Measurements from ENCODE around the gene GSG1.
"Not testable (repeated sequence)": the region's sequence is repeated elsewhere in the genome, so short reads cannot be mapped to it uniquely, and the experiment has no call there.

GSG1 gene

DNA sequence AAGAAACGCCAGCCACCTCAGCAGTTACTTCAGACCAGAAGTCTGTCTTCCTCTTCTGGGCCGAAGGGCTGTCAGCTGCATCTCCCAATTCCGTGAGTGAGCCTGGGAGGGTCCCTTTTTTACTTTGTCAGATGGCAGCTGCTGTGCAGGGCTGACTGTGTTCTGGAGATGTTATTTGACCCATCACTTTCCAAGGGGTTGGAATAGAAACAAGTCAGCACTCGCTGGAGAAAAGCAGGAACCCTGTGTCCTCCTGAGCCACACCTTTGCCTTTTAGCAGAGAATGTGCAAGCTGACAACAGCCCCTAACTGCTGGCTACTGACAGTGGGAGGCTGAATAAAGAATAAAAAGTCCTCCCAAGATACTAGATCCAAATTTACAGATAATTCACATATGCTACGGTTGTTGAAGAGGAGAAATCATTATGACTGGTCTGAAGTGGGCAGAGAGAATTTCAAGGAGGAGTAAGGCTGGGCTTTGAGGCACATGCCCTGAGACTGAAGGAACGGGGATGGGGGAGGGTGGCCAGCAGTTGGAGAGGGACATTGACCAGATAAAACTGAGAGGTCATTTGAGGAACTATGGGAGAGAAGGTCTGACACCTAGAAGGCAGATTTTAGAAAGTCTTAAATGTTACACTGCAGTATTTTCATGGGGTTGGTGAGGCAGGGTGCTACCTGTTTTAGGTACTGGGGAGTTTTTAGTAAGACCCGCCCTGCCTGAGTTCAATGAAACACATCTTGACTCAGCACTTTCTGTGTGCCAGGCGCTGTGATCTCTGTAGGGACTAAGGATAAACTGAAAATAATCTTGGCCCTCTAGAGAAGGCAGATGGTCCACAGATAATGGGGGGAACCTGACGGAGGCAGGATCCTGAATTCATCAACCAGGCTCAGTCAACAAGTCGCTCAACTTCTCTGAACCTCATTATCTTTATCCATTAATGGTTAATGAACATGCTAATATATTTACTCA lies 31.9 kb downstream of the GSG1 start:
- Histone ChIP-seq H3K27ac (ENCODE audit: low read depth, low read length) (no peak overlapping the region), H3K4me3 (ENCODE audit: low read depth in 1 of 2, low read length in 2 of 2) (no peak overlapping the region), H3K36me3 (ENCODE audit: insufficient read depth, low read length) (peaks cover 26% of the 10 kb centered on the region), H3K9ac (ENCODE audit: low read length) (no peak overlapping the region), H3K9me3 (ENCODE audit: low read length) (no peaks in the 10 kb centered on the region), H3K4me1 (ENCODE audit: insufficient read depth, low read length) (no peaks in the 10 kb centered on the region), H3K27me3 (ENCODE audit: control insufficient read depth in 1 of 2, insufficient read depth in 2 of 2, low read length in 2 of 2) (no peaks in the 10 kb centered on the region)

DNA sequence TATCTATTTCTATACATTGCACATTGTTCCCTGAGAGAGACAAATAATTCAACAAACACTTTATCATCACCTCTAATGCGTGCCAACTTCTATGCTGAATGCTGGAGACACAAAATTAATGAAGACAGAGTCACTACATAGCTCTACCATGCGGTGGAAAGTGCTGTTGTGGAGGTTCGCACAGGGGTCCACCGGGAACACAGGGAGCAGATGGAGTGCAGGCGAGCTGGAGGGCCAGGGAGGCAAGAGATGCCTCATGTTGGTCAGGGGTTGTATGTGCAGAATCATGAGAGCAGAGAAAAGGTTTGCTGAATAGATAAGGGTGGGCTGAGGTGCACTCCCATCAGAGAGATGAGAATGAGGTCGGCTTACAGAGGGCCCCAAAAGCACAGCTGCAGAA lies 34.1 kb downstream of the GSG1 start:
- H3K9me3 ChIP-seq (ENCODE audit: low read length) = no peaks in the 10 kb centered on the region
- H3K27me3 ChIP-seq (ENCODE audit: control insufficient read depth in 1 of 2, insufficient read depth in 2 of 2, low read length in 2 of 2) = no peaks in the 10 kb centered on the region
- no peak overlapping the region for H3K9ac ChIP-seq (ENCODE audit: low read length)
- no peak overlapping the region for H3K4me3 ChIP-seq (ENCODE audit: low read depth in 1 of 2, low read length in 2 of 2)
- peaks cover 18% of the 10 kb centered on the region for H3K36me3 ChIP-seq (ENCODE audit: insufficient read depth, low read length)
- H3K4me1 ChIP-seq (ENCODE audit: insufficient read depth, low read length) = no peaks in the 10 kb centered on the region
- no peak overlapping the region for H3K27ac ChIP-seq (ENCODE audit: low read depth, low read length)

GRCh38 chr12:13067322-13067721 lies 36.1 kb downstream of the GSG1 start:
- H3K4me1 ChIP-seq (ENCODE audit: insufficient read depth, low read length) = no peaks in the 10 kb centered on the region
- H3K27ac ChIP-seq (ENCODE audit: low read depth, low read length) = no peak overlapping the region
- no peak overlapping the region for H3K4me3 ChIP-seq (ENCODE audit: low read depth in 1 of 2, low read length in 2 of 2)
- H3K9ac ChIP-seq (ENCODE audit: low read length) = no peak overlapping the region
- peaks cover 18% of the 10 kb centered on the region for H3K36me3 ChIP-seq (ENCODE audit: insufficient read depth, low read length)
- no peaks in the 10 kb centered on the region for H3K9me3 ChIP-seq (ENCODE audit: low read length)
- H3K27me3 ChIP-seq (ENCODE audit: control insufficient read depth in 1 of 2, insufficient read depth in 2 of 2, low read length in 2 of 2) = no peaks in the 10 kb centered on the region

- H3K4me3 ChIP-seq (ENCODE audit: low read depth in 1 of 2, low read length in 2 of 2) = no peak overlapping the region
Measured at GRCh38 chr12:13066459-13066858, 37.0 kb downstream of the GSG1 start.

DNA sequence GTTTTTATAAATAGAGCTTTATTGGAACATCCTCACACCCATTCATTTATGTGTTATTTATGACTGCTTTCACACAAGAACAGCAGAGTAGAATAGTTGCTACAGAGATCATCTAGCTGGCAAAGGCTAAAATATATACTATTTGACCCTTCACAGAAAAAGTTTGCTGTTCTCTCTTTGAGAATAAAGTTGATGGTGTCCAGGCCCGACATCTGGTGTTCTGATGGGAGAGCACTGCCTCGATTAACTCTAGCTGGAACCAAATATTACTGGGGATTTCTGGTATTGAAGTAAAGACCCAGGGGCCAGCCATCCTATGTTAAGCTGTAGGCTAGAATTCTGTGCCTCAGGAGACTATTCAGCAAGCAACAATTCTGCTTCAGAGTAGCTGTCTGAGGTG lies 37.5 kb downstream of the GSG1 start:
- Histone ChIP-seq H3K36me3 (ENCODE audit: insufficient read depth, low read length) (peaks cover 18% of the 10 kb centered on the region), H3K9me3 (ENCODE audit: low read length) (no peaks in the 10 kb centered on the region), H3K27ac (ENCODE audit: low read depth, low read length) (no peak overlapping the region), H3K4me3 (ENCODE audit: low read depth in 1 of 2, low read length in 2 of 2) (no peak overlapping the region), H3K4me1 (ENCODE audit: insufficient read depth, low read length) (no peaks in the 10 kb centered on the region), H3K9ac (ENCODE audit: low read length) (no peak overlapping the region), H3K27me3 (ENCODE audit: control insufficient read depth in 1 of 2, insufficient read depth in 2 of 2, low read length in 2 of 2) (no peaks in the 10 kb centered on the region)

More at GRCh38 chr12:13066459-13066858, 37.0 kb downstream of the GSG1 start:
- Histone ChIP-seq H3K27me3 (ENCODE audit: control insufficient read depth in 1 of 2, insufficient read depth in 2 of 2, low read length in 2 of 2) (no peaks in the 10 kb centered on the region), H3K9ac (ENCODE audit: low read length) (no peak overlapping the region), H3K4me1 (ENCODE audit: insufficient read depth, low read length) (no peaks in the 10 kb centered on the region), H3K27ac (ENCODE audit: low read depth, low read length) (no peak overlapping the region), H3K9me3 (ENCODE audit: low read length) (no peaks in the 10 kb centered on the region), H3K36me3 (ENCODE audit: insufficient read depth, low read length) (peaks cover 16% of the 10 kb centered on the region)

- Histone ChIP-seq H3K36me3 (ENCODE audit: insufficient read depth, low read length) (peaks cover 30% of the 10 kb centered on the region), H3K27me3 (ENCODE audit: control insufficient read depth in 1 of 2, insufficient read depth in 2 of 2, low read length in 2 of 2) (no peaks in the 10 kb centered on the region), H3K4me3 (ENCODE audit: low read depth in 1 of 2, low read length in 2 of 2) (no peak overlapping the region), H3K27ac (ENCODE audit: low read depth, low read length) (no peak overlapping the region), H3K9me3 (ENCODE audit: low read length) (no peaks in the 10 kb centered on the region), H3K4me1 (ENCODE audit: insufficient read depth, low read length) (no peaks in the 10 kb centered on the region), H3K9ac (ENCODE audit: low read length) (no peak overlapping the region)
Measured at GRCh38 chr12:13062669-13063068, 40.8 kb downstream of the GSG1 start.

- no peaks in the 10 kb centered on the region for H3K9me3 ChIP-seq (ENCODE audit: low read length)
- H3K36me3 ChIP-seq (ENCODE audit: insufficient read depth, low read length) = peaks cover 30% of the 10 kb centered on the region
- H3K27ac ChIP-seq (ENCODE audit: low read depth, low read length) = no peak overlapping the region
Measured at GRCh38 chr12:13061377-13061776, 42.1 kb downstream of the GSG1 start.

DNA sequence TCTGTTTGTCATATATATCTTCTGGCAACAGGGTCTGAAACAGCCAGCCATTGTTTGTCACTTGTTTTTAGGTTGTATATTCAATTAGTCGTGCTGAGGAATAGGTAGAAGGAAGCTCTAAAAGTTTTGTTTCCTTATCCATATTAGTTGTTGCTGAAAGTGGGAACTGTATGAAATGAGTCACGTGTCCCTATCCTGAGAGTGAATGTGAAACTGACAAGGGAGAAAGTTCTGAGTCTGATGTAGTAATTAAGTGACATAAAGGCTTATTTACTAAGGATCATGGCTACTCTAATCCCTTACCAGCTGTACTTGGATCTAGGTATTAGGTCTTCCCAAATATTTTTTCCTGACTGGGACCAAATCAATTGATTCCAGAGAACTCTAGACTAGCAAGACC lies 42.9 kb downstream of the GSG1 start:
- H3K9me3 ChIP-seq (ENCODE audit: low read length) = no peaks in the 10 kb centered on the region
- no peak overlapping the region for H3K9ac ChIP-seq (ENCODE audit: low read length)
- no peaks in the 10 kb centered on the region for H3K27me3 ChIP-seq (ENCODE audit: control insufficient read depth in 1 of 2, insufficient read depth in 2 of 2, low read length in 2 of 2)
- H3K4me3 ChIP-seq (ENCODE audit: low read depth in 1 of 2, low read length in 2 of 2) = no peak overlapping the region
- H3K27ac ChIP-seq (ENCODE audit: low read depth, low read length) = no peak overlapping the region
- H3K4me1 ChIP-seq (ENCODE audit: insufficient read depth, low read length) = no peaks in the 10 kb centered on the region
- H3K36me3 ChIP-seq (ENCODE audit: insufficient read depth, low read length) = peaks cover 30% of the 10 kb centered on the region

More at GRCh38 chr12:13061377-13061776, 42.1 kb downstream of the GSG1 start:
- Histone ChIP-seq H3K9ac (ENCODE audit: low read length) (no peak overlapping the region), H3K4me1 (ENCODE audit: insufficient read depth, low read length) (no peaks in the 10 kb centered on the region), H3K4me3 (ENCODE audit: low read depth in 1 of 2, low read length in 2 of 2) (no peak overlapping the region), H3K27me3 (ENCODE audit: control insufficient read depth in 1 of 2, insufficient read depth in 2 of 2, low read length in 2 of 2) (no peaks in the 10 kb centered on the region)

GRCh38 chr12:13053617-13054016 lies 49.9 kb downstream of the GSG1 start:
- H3K27me3 ChIP-seq (ENCODE audit: control insufficient read depth in 1 of 2, insufficient read depth in 2 of 2, low read length in 2 of 2); H3K27ac ChIP-seq (ENCODE audit: low read depth, low read length); H3K4me3 ChIP-seq (ENCODE audit: low read depth in 1 of 2, low read length in 2 of 2); H3K4me1 ChIP-seq (ENCODE audit: insufficient read depth, low read length); H3K36me3 ChIP-seq (ENCODE audit: insufficient read depth, low read length); H3K9me3 ChIP-seq (ENCODE audit: low read length); H3K9ac ChIP-seq (ENCODE audit: low read length): not testable (repeated sequence)

DNA sequence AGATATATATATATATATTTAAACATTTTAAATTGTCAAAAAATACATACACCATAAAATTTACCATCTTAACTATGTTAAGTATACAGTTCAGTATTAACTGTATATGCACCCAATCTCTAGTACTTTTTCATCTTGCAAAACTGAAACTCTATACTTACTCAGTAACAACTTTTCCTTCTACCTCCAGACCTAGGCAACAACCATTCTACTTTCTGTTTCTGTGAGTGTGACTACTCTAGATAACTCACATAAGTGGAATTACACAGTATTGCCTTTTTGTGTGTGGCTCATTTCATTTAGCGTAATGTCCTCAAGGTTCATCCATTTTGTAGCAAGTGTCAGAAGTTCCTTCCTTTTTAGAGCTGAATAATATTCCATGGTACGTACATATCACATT lies 51.0 kb downstream of the GSG1 start:
- Histone ChIP-seq H3K27me3 (ENCODE audit: control insufficient read depth in 1 of 2, insufficient read depth in 2 of 2, low read length in 2 of 2) (no peaks in the 10 kb centered on the region), H3K4me3 (ENCODE audit: low read depth in 1 of 2, low read length in 2 of 2) (no peak overlapping the region), H3K27ac (ENCODE audit: low read depth, low read length) (no peak overlapping the region), H3K9me3 (ENCODE audit: low read length) (no peaks in the 10 kb centered on the region), H3K36me3 (ENCODE audit: insufficient read depth, low read length) (no peaks in the 10 kb centered on the region), H3K9ac (ENCODE audit: low read length) (no peak overlapping the region), H3K4me1 (ENCODE audit: insufficient read depth, low read length) (peaks cover 10% of the 10 kb centered on the region)

DNA sequence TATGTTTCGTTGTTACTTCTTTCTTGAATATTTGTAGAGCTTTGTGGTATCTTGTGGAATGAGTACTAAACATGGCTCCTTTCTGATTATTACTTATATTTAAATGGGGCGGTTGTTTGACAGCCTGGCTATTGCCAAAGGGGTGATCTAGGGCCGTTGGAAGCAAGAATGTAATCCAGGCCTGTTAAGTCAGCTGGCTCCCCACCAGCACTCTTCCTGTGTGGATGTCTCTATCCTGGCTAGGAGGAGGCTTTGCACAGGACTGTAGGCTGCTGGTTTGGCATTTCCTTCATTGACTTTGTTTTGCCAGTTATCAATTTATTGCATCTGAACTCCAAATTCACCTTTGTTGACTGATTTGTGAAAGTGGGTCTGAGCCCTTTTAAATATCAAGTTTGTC lies 53.7 kb downstream of the GSG1 start:
- H3K36me3 ChIP-seq (ENCODE audit: insufficient read depth, low read length) = no peaks in the 10 kb centered on the region

GRCh38 chr12:13046964-13047363 lies 56.5 kb downstream of the GSG1 start:
- Histone ChIP-seq H3K27me3 (ENCODE audit: control insufficient read depth in 1 of 2, insufficient read depth in 2 of 2, low read length in 2 of 2) (no peaks in the 10 kb centered on the region), H3K27ac (ENCODE audit: low read depth, low read length) (no peak overlapping the region)

More for the DNA sequence above, 53.7 kb downstream of the GSG1 start:
- peaks cover 15% of the 10 kb centered on the region for H3K4me1 ChIP-seq (ENCODE audit: insufficient read depth, low read length)
- no peak overlapping the region for H3K9ac ChIP-seq (ENCODE audit: low read length)
- no peaks in the 10 kb centered on the region for H3K9me3 ChIP-seq (ENCODE audit: low read length)
- no peaks in the 10 kb centered on the region for H3K27me3 ChIP-seq (ENCODE audit: control insufficient read depth in 1 of 2, insufficient read depth in 2 of 2, low read length in 2 of 2)
- H3K4me3 ChIP-seq (ENCODE audit: low read depth in 1 of 2, low read length in 2 of 2) = no peak overlapping the region
- H3K27ac ChIP-seq (ENCODE audit: low read depth, low read length) = no peak overlapping the region

More at GRCh38 chr12:13046964-13047363, 56.5 kb downstream of the GSG1 start:
- H3K9ac ChIP-seq (ENCODE audit: low read length) = no peak overlapping the region
- no peaks in the 10 kb centered on the region for H3K36me3 ChIP-seq (ENCODE audit: insufficient read depth, low read length)
- peaks cover 16% of the 10 kb centered on the region for H3K4me1 ChIP-seq (ENCODE audit: insufficient read depth, low read length)
- no peak overlapping the region for H3K4me3 ChIP-seq (ENCODE audit: low read depth in 1 of 2, low read length in 2 of 2)
- no peaks in the 10 kb centered on the region for H3K9me3 ChIP-seq (ENCODE audit: low read length)

Measured in muscle layer of colon (tissue), 2 donors.